GM23338 (cell line): Measurements from ENCODE around the gene B3GALT4. TPM values are rescaled to one million over a fixed set of nuclear protein-coding genes. Genes with fewer than 3 reads are reported as not detected.
A peak's percentile ranks its signal among the peaks of the same experiment; 100 is the strongest.

Experiments
- ATAC-seq: fragments of 200-7000 bp; cut with Tn5 transposase; 3 replicates; pipeline ENCODE4 v1.9.1; 2020
- DNase-seq: peaks from one replicate; pipeline ENCODE4 v3.0.0-alpha.2; 2015; ENCODE audit warnings: low spot score
- H2AFZ ChIP-seq: fragments of 200-600 bp; sonication (generic); 2 replicates; pipeline ENCODE4 v1.8.0; 2016; ENCODE audit warnings: antibody characterized with exemption, mild to moderate bottlenecking, moderate library complexity
- H3F3A ChIP-seq: fragments of 200-600 bp; sonication (generic); replicated peaks from 2 replicates; pipeline ENCODE4 v1.8.0; 2017; ENCODE audit warnings: antibody characterized with exemption, mixed run types, low read depth
- H3K27ac ChIP-seq: fragments of 200-600 bp; sonication (generic); 2 replicates; pipeline ENCODE4 v1.6.1; 2016; ENCODE audit warnings: low read depth
- H3K27me3 ChIP-seq: fragments of 200-600 bp; sonication (generic); 2 replicates; pipeline ENCODE4 v1.8.0; 2016; ENCODE audit warnings: mild to moderate bottlenecking, mixed run types, moderate library complexity; ENCODE audit not compliant: insufficient read depth
- H3K36me3 ChIP-seq: fragments of 200-600 bp; sonication (generic); 2 replicates; pipeline ENCODE4 v1.8.0; 2016; ENCODE audit warnings: mild to moderate bottlenecking; ENCODE audit not compliant: insufficient read depth
- H3K4me1 ChIP-seq: fragments of 200-600 bp; sonication (generic); 2 replicates; pipeline ENCODE4 v1.8.0; 2016; ENCODE audit warnings: mild to moderate bottlenecking, moderate library complexity; ENCODE audit not compliant: insufficient read depth
- H3K4me2 ChIP-seq: fragments of 200-600 bp; sonication (generic); 2 replicates; pipeline ENCODE4 v1.7.1; 2017; ENCODE audit warnings: mixed run types
- H3K4me3 ChIP-seq: fragments of 200-600 bp; sonication (generic); 2 replicates; pipeline ENCODE4 v1.6.1; 2016; ENCODE audit warnings: mixed run types
- H3K79me2 ChIP-seq: fragments of 200-600 bp; sonication (generic); replicated peaks from 2 replicates; pipeline ENCODE4 v1.8.0; 2017; ENCODE audit warnings: mild to moderate bottlenecking; ENCODE audit not compliant: insufficient read depth
- H3K9me2 ChIP-seq: fragments of 200-600 bp; sonication (generic); 2 replicates; pipeline ENCODE4 v1.8.0; 2017; ENCODE audit not compliant: insufficient read depth
- H4K20me1 ChIP-seq: fragments of 200-600 bp; sonication (generic); replicated peaks from 2 replicates; pipeline ENCODE4 v1.8.0; 2017; ENCODE audit warnings: mild to moderate bottlenecking; ENCODE audit not compliant: insufficient read depth
- H3K27ac Mint-ChIP-seq: 2 replicates; pipeline ENCODE4 v1.8.0; 2020; ENCODE audit warnings: inconsistent platforms, mild to moderate bottlenecking, moderate library complexity, mixed read lengths
- H3K27me3 Mint-ChIP-seq: 3 replicates; pipeline ENCODE4 v1.8.0; 2022; ENCODE audit warnings: low read depth, mild to moderate bottlenecking, moderate library complexity, mixed read lengths, inconsistent platforms; ENCODE audit not compliant: insufficient read depth, poor library complexity
- H3K36me3 Mint-ChIP-seq: 3 replicates; pipeline ENCODE4 v1.8.0; 2021; ENCODE audit warnings: low read depth, mild to moderate bottlenecking, inconsistent platforms, moderate library complexity, mixed read lengths
- H3K4me1 Mint-ChIP-seq: 3 replicates; pipeline ENCODE4 v1.8.0; 2020; ENCODE audit warnings: mild to moderate bottlenecking, inconsistent platforms, mixed read lengths
- H3K4me3 Mint-ChIP-seq: 3 replicates; pipeline ENCODE4 v1.8.0; 2021; ENCODE audit warnings: moderate library complexity, mild to moderate bottlenecking, inconsistent platforms, mixed read lengths
- H3K9me3 Mint-ChIP-seq: 3 replicates; pipeline ENCODE4 v1.8.0; 2020; ENCODE audit warnings: moderate library complexity, mild to moderate bottlenecking, inconsistent platforms, mixed read lengths
- CREB1 ChIP-seq: fragments of 250-450 bp; sonication (Bioruptor Pico); IDR thresholded peaks from 2 replicates; pipeline ENCODE4 v1.5.0; 2020; ENCODE audit warnings: low read depth, mild to moderate bottlenecking, moderate library complexity
- CTCF ChIP-seq, 2 experiments: fragments of 200-600 bp in 1 of 2; sonication (generic) in 1 of 2; conservative IDR thresholded peaks; 2 replicates each; pipeline versions ENCODE4 v1.5.1 to v1.6.1; 2016 to 2017; ENCODE audit warnings: antibody characterized with exemption in 2 of 2, low read depth in 2 of 2, mild to moderate bottlenecking in 2 of 2, moderate library complexity in 1 of 2
- ETS1 ChIP-seq: IDR thresholded peaks from 2 replicates; pipeline ENCODE4 v1.6.1; 2016; ENCODE audit warnings: antibody characterized with exemption
- JUNB ChIP-seq: IDR thresholded peaks from one replicate; pipeline ENCODE4 v1.6.1; 2016; ENCODE audit warnings: antibody characterized with exemption; ENCODE audit not compliant: unreplicated experiment
- POLR2AphosphoS5 ChIP-seq: IDR thresholded peaks from 2 replicates; pipeline ENCODE4 v1.6.1; 2016; ENCODE audit warnings: antibody characterized with exemption, low read depth
- REST ChIP-seq: IDR thresholded peaks from one replicate; pipeline ENCODE4 v1.6.1; 2018; ENCODE audit warnings: antibody characterized with exemption; ENCODE audit not compliant: unreplicated experiment
- ZNF114 ChIP-seq: fragments of 250-450 bp; sonication (Bioruptor Pico); IDR thresholded peaks from 2 replicates; pipeline ENCODE4 v1.5.0; 2020; ENCODE audit warnings: mild to moderate bottlenecking, moderate library complexity
- ZNF462 ChIP-seq: fragments of 250-450 bp; sonication (Bioruptor Pico); IDR thresholded peaks from 2 replicates; pipeline ENCODE4 v1.5.0; 2020; ENCODE audit warnings: mild to moderate bottlenecking, moderate library complexity
- polyA plus RNA-seq: library from polyadenylated mRNA; unstranded; fragments of >200 nt; fragmentation: Nextera tagmentation; extraction: Ambion mirVana; gene quantifications from 2 replicates; pipeline ENCODE4 v1.2.1, GENCODE V29; 2016
- total RNA-seq: library from RNA; depleted of rRNA; stranded (reverse); fragments of >200 nt; shearing (Covaris generic); gene quantifications from 2 replicates; pipeline ENCODE4 v1.2.3, GENCODE V29; 2014

The B3GALT4 gene
- total and polyA plus RNA-seq, 2 experiments from 2014 or later: 1.3 to 2.3 TPM

- ATAC-seq: peak; percentile 68
- Mint-ChIP-seq H3K27me3 (peaks cover 11% of the 10 kb centered on the region), H3K36me3 (no peaks in the 10 kb centered on the region), H3K4me3 (no peak overlapping the region; the same call in 2 of the 3 replicates), H3K9me3 (no peaks in the 10 kb centered on the region), H3K27ac (no peak overlapping the region), H3K4me1 (peaks cover 14% of the 10 kb centered on the region)
- Histone ChIP-seq H3K4me3 (no peak overlapping the region), H3K4me2 (peak overlapping the region; percentile 72), H3K79me2 (no peaks in the 10 kb centered on the region), H3K4me1 (peaks cover 9% of the 10 kb centered on the region), H3K27ac (no peak overlapping the region), H3K27me3 (peaks cover 3% of the 10 kb centered on the region; the same call in 1 of the 2 replicates), H2AFZ (peak overlapping the region; percentile 93), H3K9me2 (peaks cover 5% of the 10 kb centered on the region; the same call in 1 of the 2 replicates), H4K20me1 (no peaks in the 10 kb centered on the region), H3F3A (0 out of 2 replicates have a peak, but pooled peaks cover 3% of the 10 kb centered on the region), H3K36me3 (no peaks in the 10 kb centered on the region)
- TF ChIP-seq CREB1 (no peak), REST (no peak), ETS1 (no peak), CTCF (conservative IDR thresholded peaks at IDR 0.05; ENCODE audit: low read depth in 2 of 2) (no peak), ZNF114 (no peak)
- no peak for DNase-seq
Observed at GRCh38 chr6:33235221-33235634, 41.7 kb upstream of the B3GALT4 start.

- TF ChIP-seq POLR2AphosphoS5 (no peak), JUNB (no peak), ZNF462 (CRISPR knock-in tag) (no peak)
- Histone ChIP-seq H3K79me2 (no peaks in the 10 kb centered on the region), H3K4me2 (no peak overlapping the region), H3K27me3 (peaks cover 5% of the 10 kb centered on the region; the same call in 1 of the 2 replicates), H3K36me3 (no peaks in the 10 kb centered on the region), H3F3A (0 out of 2 replicates have a peak, but pooled peaks cover 1% of the 10 kb centered on the region), H3K4me3 (no peak overlapping the region), H4K20me1 (no peaks in the 10 kb centered on the region), H3K4me1 (peaks cover 9% of the 10 kb centered on the region), H3K9me2 (peaks cover 5% of the 10 kb centered on the region; the same call in 1 of the 2 replicates), H2AFZ (no peak overlapping the region; the same call in 1 of the 2 replicates), H3K27ac (no peak overlapping the region)
- DNase-seq: no peak
- Mint-ChIP-seq H3K36me3 (no peaks in the 10 kb centered on the region), H3K9me3 (no peaks in the 10 kb centered on the region), H3K27me3 (peaks cover 11% of the 10 kb centered on the region), H3K4me3 (no peak overlapping the region), H3K27ac (no peak overlapping the region), H3K4me1 (peaks cover 14% of the 10 kb centered on the region)
- ATAC-seq: no peak
Observed at GRCh38 chr6:33236328-33236727, 40.6 kb upstream of the B3GALT4 start.
